ENCODE results near the gene RALGAPA2. TPM values are rescaled to one million over a fixed set of nuclear protein-coding genes. Genes with fewer than 3 reads are reported as not detected.

RALGAPA2 gene
- total RNA-seq, 2 donors from 2014 or later = 27.8 to 28.5 TPM

- TF ChIP-seq CTCF (IDR thresholded peaks at IDR 0.05) = no peak
- H3K4me1 ChIP-seq = peaks cover 0 to 20% of the 10 kb centered on the region in 2 donors
- no peak for DNase-seq (ENCODE audit: low spot score)
- no peak overlapping the region for H3K4me3 ChIP-seq
- no peaks in the 10 kb centered on the region for H3K9me3 ChIP-seq
- no peaks in the 10 kb centered on the region for H3K36me3 ChIP-seq
- no peak overlapping the region for H3K27ac ChIP-seq
- H3K27me3 ChIP-seq = no peaks in the 10 kb centered on the region
Measured at GRCh38 chr20:20699144-20699543, 13.3 kb downstream of the RALGAPA2 start.

GRCh38 chr20:20697325-20697845, 15.1 kb downstream of the RALGAPA2 start:
- Histone ChIP-seq H3K36me3 (no peaks in the 10 kb centered on the region), H3K27ac (no peak overlapping the region), H3K27me3 (no peaks in the 10 kb centered on the region), H3K4me1 (peaks cover 0 to 24% of the 10 kb centered on the region in 2 donors), H3K9me3 (no peaks in the 10 kb centered on the region), H3K4me3 (no peak overlapping the region)
- no peak for TF ChIP-seq CTCF (IDR thresholded peaks at IDR 0.05)
- DNase-seq (ENCODE audit: low spot score) = no peak

- no peak for TF ChIP-seq CTCF (IDR thresholded peaks at IDR 0.05)
- Histone ChIP-seq H3K27ac (no peak overlapping the region), H3K4me1 (peaks cover 0 to 27% of the 10 kb centered on the region in 2 donors), H3K9me3 (no peaks in the 10 kb centered on the region), H3K27me3 (no peaks in the 10 kb centered on the region), H3K4me3 (no peak overlapping the region), H3K36me3 (no peaks in the 10 kb centered on the region)
- DNase-seq (ENCODE audit: low spot score) = no peak
Measured at GRCh38 chr20:20695250-20695816, 17.1 kb downstream of the RALGAPA2 start.

GRCh38 chr20:20694591-20694990, 17.9 kb downstream of the RALGAPA2 start:
- TF ChIP-seq CTCF (IDR thresholded peaks at IDR 0.05) = no peak
- no peaks in the 10 kb centered on the region for H3K9me3 ChIP-seq
- no peak overlapping the region for H3K4me3 ChIP-seq
- no peaks in the 10 kb centered on the region for H3K27me3 ChIP-seq
- peaks cover 0 to 27% of the 10 kb centered on the region in 2 donors for H3K4me1 ChIP-seq
- H3K27ac ChIP-seq = no peak overlapping the region
- H3K36me3 ChIP-seq = no peaks in the 10 kb centered on the region
- no peak for DNase-seq (ENCODE audit: low spot score)

- DNase-seq (ENCODE audit: low spot score) = no peak
Measured at GRCh38 chr20:20692587-20692986, 19.9 kb downstream of the RALGAPA2 start.

More at GRCh38 chr20:20692587-20692986, 19.9 kb downstream of the RALGAPA2 start:
- no peaks in the 10 kb centered on the region for H3K27me3 ChIP-seq
- TF ChIP-seq CTCF (IDR thresholded peaks at IDR 0.05) = no peak
- no peak overlapping the region for H3K27ac ChIP-seq
- no peaks in the 10 kb centered on the region for H3K36me3 ChIP-seq
- no peaks in the 10 kb centered on the region for H3K9me3 ChIP-seq
- H3K4me1 ChIP-seq = peaks cover 0 to 26% of the 10 kb centered on the region in 2 donors
- H3K4me3 ChIP-seq = no peak overlapping the region

Data from right atrium auricular region (tissue), 2 donors.